HepG2 (cell line): ENCODE data around the gene SYCE1L. TPM values are rescaled to one million over a fixed set of nuclear protein-coding genes. Genes with fewer than 3 reads are reported as not detected.
A peak's percentile ranks its signal among the peaks of the same experiment; 100 is the strongest.

Source experiments
- ARNTL ChIP-seq: sonication (generic); formaldehyde crosslinking; IDR thresholded peaks from 2 replicates; pipeline ENCODE4 v1.4.0; 2020; ENCODE audit warnings: mild to moderate bottlenecking, missing genetic modification reagents
- ATAD3A ChIP-seq: sonication (generic); formaldehyde crosslinking; IDR thresholded peaks from 2 replicates; pipeline ENCODE4 v1.4.0; 2020; ENCODE audit warnings: missing genetic modification reagents
- ATF1 ChIP-seq: IDR thresholded peaks from 2 replicates; pipeline ENCODE4 v1.6.1; 2016; ENCODE audit warnings: mild to moderate bottlenecking, control low read depth
- CC2D1A ChIP-seq: sonication (generic); formaldehyde crosslinking; IDR thresholded peaks from 2 replicates; pipeline ENCODE4 v1.8.1; 2023; ENCODE audit warnings: mild to moderate bottlenecking, missing genetic modification reagents
- CCDC6 ChIP-seq: sonication (generic); formaldehyde crosslinking; IDR thresholded peaks from 2 replicates; pipeline ENCODE4 v1.8.1; 2022; ENCODE audit warnings: mild to moderate bottlenecking, missing genetic modification reagents, moderate library complexity
- CREB1 ChIP-seq, 2 experiments: fragments of 450-650 bp in 1 of 2; IDR thresholded peaks; 2 replicates each; pipeline ENCODE4 v1.6.1; 2016 to 2017; ENCODE audit warnings: control low read depth in 1 of 2, mild to moderate bottlenecking in 1 of 2, missing compliant biosample characterization in 1 of 2, missing genetic modification characterization in 1 of 2
- GABPA ChIP-seq, 2 experiments: IDR thresholded peaks; 2 replicates each; pipeline ENCODE4 v1.6.1; 2011 to 2016; ENCODE audit warnings: low read depth in 2 of 2, low read length in 1 of 2, missing biosample characterization in 1 of 2, missing genetic modification characterization in 1 of 2
- GATAD1 ChIP-seq: IDR thresholded peaks from 2 replicates; pipeline ENCODE4 v1.6.1; 2016; ENCODE audit warnings: missing genetic modification reagents, missing compliant biosample characterization
- MXI1 ChIP-seq: IDR thresholded peaks from 3 replicates; pipeline ENCODE4 v1.6.1; 2012; ENCODE audit warnings: low read depth, low read length, inconsistent platforms, borderline replicate concordance
- PAXIP1 ChIP-seq: sonication (generic); formaldehyde crosslinking; conservative IDR thresholded peaks from 2 replicates; pipeline ENCODE4 v1.4.0; 2020; ENCODE audit warnings: mild to moderate bottlenecking, missing genetic modification reagents, moderate library complexity
- PBX3 ChIP-seq: sonication (generic); formaldehyde crosslinking; IDR thresholded peaks from 2 replicates; pipeline ENCODE4 v1.8.1; 2023; ENCODE audit warnings: missing genetic modification reagents, inconsistent platforms, borderline replicate concordance
- POLR2A ChIP-seq, 2 experiments: IDR thresholded peaks; 2 replicates each; pipeline ENCODE4 v1.6.1; 2011; ENCODE audit warnings: low read depth in 2 of 2, low read length in 2 of 2, mild to moderate bottlenecking in 1 of 2, moderate library complexity in 1 of 2; ENCODE audit not compliant: insufficient read depth in 1 of 2
- PTBP1 ChIP-seq: fragments of 200-400 bp; formaldehyde crosslinking; IDR thresholded peaks from 2 replicates; pipeline ENCODE4 v1.6.1; 2018; ENCODE audit warnings: low read length, low read depth; ENCODE audit not compliant: poor library complexity, severe bottlenecking
- REPIN1 ChIP-seq: sonication (generic); formaldehyde crosslinking; IDR thresholded peaks from 2 replicates; pipeline ENCODE4 v1.8.0; 2022; ENCODE audit warnings: missing genetic modification reagents, low read depth, mild to moderate bottlenecking, borderline replicate concordance
- SSRP1 ChIP-seq: IDR thresholded peaks from 2 replicates; pipeline ENCODE4 v1.6.1; 2016; ENCODE audit warnings: control low read depth
- ZFP36L1 ChIP-seq: sonication (generic); formaldehyde crosslinking; IDR thresholded peaks from 2 replicates; pipeline ENCODE4 v1.8.0; 2022; ENCODE audit warnings: mild to moderate bottlenecking, missing genetic modification reagents, moderate library complexity
- ZFX ChIP-seq: sonication (generic); formaldehyde crosslinking; IDR thresholded peaks from 2 replicates; pipeline ENCODE4 v1.4.0; 2020; ENCODE audit warnings: mild to moderate bottlenecking, low read depth, missing genetic modification reagents, moderate library complexity
- ZNF124 ChIP-seq: sonication (generic); formaldehyde crosslinking; IDR thresholded peaks from 2 replicates; pipeline ENCODE4 v1.4.0; 2020; ENCODE audit warnings: missing genetic modification reagents
- ZNF33B ChIP-seq: sonication (generic); formaldehyde crosslinking; IDR thresholded peaks from 2 replicates; pipeline ENCODE4 v1.5.1; 2020; ENCODE audit warnings: mild to moderate bottlenecking, missing genetic modification reagents
- ZNF580 ChIP-seq: IDR thresholded peaks from 2 replicates; pipeline ENCODE4 v1.6.1; 2016; ENCODE audit warnings: low read depth, borderline replicate concordance
- ZNF639 ChIP-seq: conservative IDR thresholded peaks from 2 replicates; pipeline ENCODE4 v1.6.1; 2018; ENCODE audit warnings: missing genetic modification reagents
- ZNF777 ChIP-seq: sonication (generic); formaldehyde crosslinking; IDR thresholded peaks from 2 replicates; pipeline ENCODE4 v1.4.0; 2020; ENCODE audit warnings: missing genetic modification reagents
- ZNF878 ChIP-seq: sonication (generic); formaldehyde crosslinking; IDR thresholded peaks from 2 replicates; pipeline ENCODE4 v1.8.1; 2023; ENCODE audit warnings: mild to moderate bottlenecking, missing genetic modification reagents, moderate library complexity
- ZNF879 ChIP-seq: sonication (generic); formaldehyde crosslinking; IDR thresholded peaks from 2 replicates; pipeline ENCODE4 v1.8.1; 2023; ENCODE audit warnings: missing genetic modification reagents
- polyA plus RNA-seq, 8 experiments: library from polyadenylated mRNA; depleted of rRNA in 3 of 8; stranded (reverse) in 7 of 8; unstranded in 1 of 8; fragments of >200 nt; fragmentation: Illumina TruSeq in 4 of 8; extraction: Trizol in 4 of 8; gene quantifications; 2 replicates each; pipeline versions ENCODE4 v1.2.1 to v1.2.3, GENCODE V29; 2011 to 2016; ENCODE audit warnings: low read depth in 4 of 8, missing spikeins in 1 of 8, mixed read lengths in 1 of 8; ENCODE audit not compliant: insufficient read depth in 1 of 8
- total RNA-seq, 5 experiments: library from RNA; depleted of rRNA; stranded (reverse); fragments of >200 nt; fragmentation: Illumina TruSeq; extraction: Trizol; gene quantifications; 2 replicates each; pipeline ENCODE4 v1.2.3, GENCODE V29; 2016; ENCODE audit warnings: low read depth in 1 of 5

SYCE1L gene
- total and polyA plus RNA-seq, 2 of the 13 experiments (the other 11 are each of a cell fraction or from before 2014, with no cell fraction given): 0.22 TPM; not detected in 1

GRCh38 chr16:77190478-77191258 lies 8.5 kb upstream of the SYCE1L start, which contains the start of gene MON1B (continued):
- TF ChIP-seq PAXIP1 (CRISPR knock-in tag): peak; percentile 43
- TF ChIP-seq GATAD1 (CRISPR knock-in tag): peak; percentile 87
- TF ChIP-seq ZNF878 (CRISPR knock-in tag): no peak
- TF ChIP-seq ARNTL (CRISPR knock-in tag): peak; percentile 40; the same call in 1 of the 2 replicates
- TF ChIP-seq PBX3: 0 out of 2 replicates have a peak, but pooled peaks have one; percentile 4
- peak; percentile 44; the same call in 2 of the 3 replicates for TF ChIP-seq MXI1
- peak; percentile 83 for TF ChIP-seq REPIN1 (CRISPR knock-in tag)
- TF ChIP-seq ZNF777: peak; percentile 87
- peak; percentile 94 for TF ChIP-seq ZFX (CRISPR knock-in tag)
- TF ChIP-seq ZNF879: 0 out of 2 replicates have a peak, but pooled peaks have one; percentile 36
- peak; percentile 91 for TF ChIP-seq CREB1 (IDR thresholded peaks at IDR 0.05)
- peak; percentile 96 for TF ChIP-seq CREB1 (CRISPR knock-in tag; IDR thresholded peaks at IDR 0.05)
- peak; percentile 13; the same call in 1 of the 2 replicates for TF ChIP-seq ZNF639 (CRISPR knock-in tag)
- peak; percentile 80 to 87 for TF ChIP-seq POLR2A (IDR thresholded peaks at IDR 0.05; ENCODE audit: insufficient read depth in 1 of 2, low read depth in 2 of 2, low read length in 2 of 2)
- peak; percentile 88; the same call in 1 of the 2 replicates for TF ChIP-seq ZFP36L1 (CRISPR knock-in tag)
- no peak for TF ChIP-seq PTBP1
- TF ChIP-seq ATAD3A (CRISPR knock-in tag): no peak
- peak; percentile 85; the same call in 1 of the 2 replicates for TF ChIP-seq CC2D1A (CRISPR knock-in tag)
- peak; percentile 86 for TF ChIP-seq ZNF580 (CRISPR knock-in tag)
- TF ChIP-seq SSRP1: no peak
- TF ChIP-seq ZNF124 (CRISPR knock-in tag): peak; percentile 73; the same call in 1 of the 2 replicates
- peak; percentile 88 for TF ChIP-seq ATF1 (CRISPR knock-in tag)
- peak; percentile 87; the same call in 1 of the 2 replicates for TF ChIP-seq ZNF33B (CRISPR knock-in tag)
- TF ChIP-seq CCDC6 (CRISPR knock-in tag): peak; percentile 65; the same call in 1 of the 2 replicates
- peak; percentile 81 for TF ChIP-seq GABPA (IDR thresholded peaks at IDR 0.05; ENCODE audit: low read depth, low read length)
- TF ChIP-seq GABPA (CRISPR knock-in tag; IDR thresholded peaks at IDR 0.05; ENCODE audit: low read depth): peak; percentile 97
